ENCODE results near the gene AGPAT1. TPM values are rescaled to one million over a fixed set of nuclear protein-coding genes. Genes with fewer than 3 reads are reported as not detected.
A peak's percentile ranks its signal among the peaks of the same experiment; 100 is the strongest.

Gene AGPAT1
- total RNA-seq, 1 donor from 2014 or later: 63.2 TPM

DNA sequence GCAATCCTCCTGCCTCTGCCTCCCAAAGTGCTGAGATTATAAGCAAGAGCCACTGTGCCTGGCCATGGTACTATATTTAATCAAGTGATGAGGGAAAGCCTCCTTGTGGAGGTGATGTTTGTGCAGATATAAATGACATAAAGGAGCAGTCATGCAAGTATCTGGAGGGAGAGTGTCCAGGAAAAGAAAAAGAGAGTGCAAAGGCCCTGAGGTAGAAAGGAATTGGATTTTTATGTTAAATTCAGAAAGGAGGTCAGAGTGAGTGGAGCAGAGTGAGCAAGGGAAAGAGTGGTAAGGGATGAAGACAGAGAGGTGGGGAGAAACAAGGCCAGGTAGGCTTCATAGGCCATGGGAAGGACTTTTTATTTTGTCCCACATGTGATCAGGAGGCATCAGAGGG, 38.4 kb downstream of the AGPAT1 start:
- Mint-ChIP-seq H3K9me3 (no peaks in the 10 kb centered on the region), H3K4me3 (no peak overlapping the region), H3K36me3 (no peaks in the 10 kb centered on the region), H3K27me3 (ENCODE audit: low read depth) (peaks cover 14% of the 10 kb centered on the region), H3K27ac (no peak overlapping the region), H3K4me1 (no peaks in the 10 kb centered on the region)
- no peak for DNase-seq (ENCODE audit: low spot score in 2 of 2, unreplicated experiment in 2 of 2)
- TF ChIP-seq, protein P1, sequence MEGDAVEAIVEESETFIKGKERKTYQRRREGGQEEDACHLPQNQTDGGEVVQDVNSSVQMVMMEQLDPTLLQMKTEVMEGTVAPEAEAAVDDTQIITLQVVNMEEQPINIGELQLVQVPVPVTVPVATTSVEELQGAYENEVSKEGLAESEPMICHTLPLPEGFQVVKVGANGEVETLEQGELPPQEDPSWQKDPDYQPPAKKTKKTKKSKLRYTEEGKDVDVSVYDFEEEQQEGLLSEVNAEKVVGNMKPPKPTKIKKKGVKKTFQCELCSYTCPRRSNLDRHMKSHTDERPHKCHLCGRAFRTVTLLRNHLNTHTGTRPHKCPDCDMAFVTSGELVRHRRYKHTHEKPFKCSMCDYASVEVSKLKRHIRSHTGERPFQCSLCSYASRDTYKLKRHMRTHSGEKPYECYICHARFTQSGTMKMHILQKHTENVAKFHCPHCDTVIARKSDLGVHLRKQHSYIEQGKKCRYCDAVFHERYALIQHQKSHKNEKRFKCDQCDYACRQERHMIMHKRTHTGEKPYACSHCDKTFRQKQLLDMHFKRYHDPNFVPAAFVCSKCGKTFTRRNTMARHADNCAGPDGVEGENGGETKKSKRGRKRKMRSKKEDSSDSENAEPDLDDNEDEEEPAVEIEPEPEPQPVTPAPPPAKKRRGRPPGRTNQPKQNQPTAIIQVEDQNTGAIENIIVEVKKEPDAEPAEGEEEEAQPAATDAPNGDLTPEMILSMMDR (IDR thresholded peaks at IDR 0.05; ENCODE audit: unreplicated experiment): no peak

DNA sequence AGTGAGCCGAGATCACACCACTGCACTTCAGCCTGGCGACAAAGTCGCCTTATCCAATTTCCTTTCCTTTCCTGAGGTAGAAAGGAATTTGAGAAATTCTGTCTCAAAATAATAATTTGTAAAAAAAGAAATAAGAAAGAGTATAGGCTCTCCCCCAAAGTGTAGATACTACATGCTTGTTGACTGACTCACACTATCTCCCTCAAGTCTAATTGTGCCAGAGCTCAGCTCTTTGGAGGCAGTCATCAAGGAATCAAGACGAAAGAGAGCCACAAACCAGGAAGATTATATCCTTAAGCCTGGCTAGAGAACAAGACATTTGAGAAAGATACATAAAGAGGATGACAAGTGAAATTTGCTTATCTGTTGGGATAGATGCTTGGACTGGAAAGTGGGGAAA, 42.1 kb downstream of the AGPAT1 start:
- Mint-ChIP-seq H3K9me3 (no peaks in the 10 kb centered on the region), H3K27ac (no peak overlapping the region), H3K4me1 (peaks cover 12% of the 10 kb centered on the region), H3K27me3 (ENCODE audit: low read depth) (peaks cover 14% of the 10 kb centered on the region), H3K4me3 (no peak overlapping the region), H3K36me3 (no peaks in the 10 kb centered on the region)
- no peak for DNase-seq (ENCODE audit: low spot score in 2 of 2, unreplicated experiment in 2 of 2)
- TF ChIP-seq, protein P1 (IDR thresholded peaks at IDR 0.05; ENCODE audit: unreplicated experiment): no peak

GRCh38 chr6:32132110-32132509, 43.8 kb downstream of the AGPAT1 start:
- TF ChIP-seq, protein P1 (IDR thresholded peaks at IDR 0.05; ENCODE audit: unreplicated experiment): no peak
- DNase-seq (ENCODE audit: low spot score in 2 of 2, unreplicated experiment in 2 of 2): no peak
- Mint-ChIP-seq H3K4me1 (peaks cover 25% of the 10 kb centered on the region), H3K4me3 (peak overlapping the region; percentile 1), H3K9me3 (no peaks in the 10 kb centered on the region), H3K27ac (no peak overlapping the region), H3K27me3 (ENCODE audit: low read depth) (peaks cover 14% of the 10 kb centered on the region), H3K36me3 (no peaks in the 10 kb centered on the region)

- Mint-ChIP-seq H3K4me3 (peak overlapping the region; percentile 31), H3K4me1 (peaks cover 30% of the 10 kb centered on the region), H3K9me3 (no peaks in the 10 kb centered on the region), H3K27ac (no peak overlapping the region), H3K27me3 (ENCODE audit: low read depth) (peaks cover 14% of the 10 kb centered on the region), H3K36me3 (no peaks in the 10 kb centered on the region)
- no peak for DNase-seq (ENCODE audit: low spot score in 2 of 2, unreplicated experiment in 2 of 2)
- TF ChIP-seq, protein P1 (IDR thresholded peaks at IDR 0.05; ENCODE audit: unreplicated experiment): no peak
Observed at GRCh38 chr6:32131439-32131948, 44.4 kb downstream of the AGPAT1 start.

GRCh38 chr6:32129297-32130088, 46.4 kb downstream of the AGPAT1 start:
- Mint-ChIP-seq H3K4me1 (peaks cover 30% of the 10 kb centered on the region), H3K4me3 (peak overlapping the region; percentile 89), H3K36me3 (peaks cover 6% of the 10 kb centered on the region), H3K9me3 (no peaks in the 10 kb centered on the region), H3K27ac (peak overlapping the region; percentile 98), H3K27me3 (ENCODE audit: low read depth) (peaks cover 4% of the 10 kb centered on the region)
- TF ChIP-seq, protein P1 (IDR thresholded peaks at IDR 0.05; ENCODE audit: unreplicated experiment): no peak
- no peak for DNase-seq (ENCODE audit: low spot score in 2 of 2, unreplicated experiment in 2 of 2)
